GM12874 (cell line): ENCODE measurements around the gene BLMH.

Source experiments
- TF ChIP-seq, protein P1 (sequence below): IDR thresholded peaks from 2 replicates; pipeline ENCODE4 v1.5.1; 2011; ENCODE audit warnings: low read depth, mild to moderate bottlenecking, control low read depth, low read length, moderate library complexity; ENCODE audit not compliant: insufficient read depth

BLMH gene

DNA sequence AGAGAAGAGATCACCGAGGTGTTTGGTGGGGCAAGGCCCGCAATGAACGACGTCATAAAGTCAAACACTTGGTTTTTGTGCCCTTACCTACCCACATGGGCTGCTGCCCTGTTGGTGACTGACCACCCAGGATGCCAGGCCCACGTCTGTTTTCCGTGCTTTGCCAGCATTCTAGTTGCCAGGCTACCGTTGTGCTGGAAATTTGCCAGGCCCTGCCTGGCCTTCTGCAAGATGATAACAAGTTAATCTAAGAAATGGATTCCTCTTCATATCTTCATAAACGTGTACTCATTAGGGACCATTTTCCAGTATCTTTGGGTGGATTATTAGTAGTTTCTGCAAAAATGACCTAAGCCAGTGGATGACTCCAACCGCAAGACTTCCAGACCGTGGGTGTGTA lies 91.6 kb downstream of the BLMH start:
- TF ChIP-seq, protein P1, sequence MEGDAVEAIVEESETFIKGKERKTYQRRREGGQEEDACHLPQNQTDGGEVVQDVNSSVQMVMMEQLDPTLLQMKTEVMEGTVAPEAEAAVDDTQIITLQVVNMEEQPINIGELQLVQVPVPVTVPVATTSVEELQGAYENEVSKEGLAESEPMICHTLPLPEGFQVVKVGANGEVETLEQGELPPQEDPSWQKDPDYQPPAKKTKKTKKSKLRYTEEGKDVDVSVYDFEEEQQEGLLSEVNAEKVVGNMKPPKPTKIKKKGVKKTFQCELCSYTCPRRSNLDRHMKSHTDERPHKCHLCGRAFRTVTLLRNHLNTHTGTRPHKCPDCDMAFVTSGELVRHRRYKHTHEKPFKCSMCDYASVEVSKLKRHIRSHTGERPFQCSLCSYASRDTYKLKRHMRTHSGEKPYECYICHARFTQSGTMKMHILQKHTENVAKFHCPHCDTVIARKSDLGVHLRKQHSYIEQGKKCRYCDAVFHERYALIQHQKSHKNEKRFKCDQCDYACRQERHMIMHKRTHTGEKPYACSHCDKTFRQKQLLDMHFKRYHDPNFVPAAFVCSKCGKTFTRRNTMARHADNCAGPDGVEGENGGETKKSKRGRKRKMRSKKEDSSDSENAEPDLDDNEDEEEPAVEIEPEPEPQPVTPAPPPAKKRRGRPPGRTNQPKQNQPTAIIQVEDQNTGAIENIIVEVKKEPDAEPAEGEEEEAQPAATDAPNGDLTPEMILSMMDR: no peak

DNA sequence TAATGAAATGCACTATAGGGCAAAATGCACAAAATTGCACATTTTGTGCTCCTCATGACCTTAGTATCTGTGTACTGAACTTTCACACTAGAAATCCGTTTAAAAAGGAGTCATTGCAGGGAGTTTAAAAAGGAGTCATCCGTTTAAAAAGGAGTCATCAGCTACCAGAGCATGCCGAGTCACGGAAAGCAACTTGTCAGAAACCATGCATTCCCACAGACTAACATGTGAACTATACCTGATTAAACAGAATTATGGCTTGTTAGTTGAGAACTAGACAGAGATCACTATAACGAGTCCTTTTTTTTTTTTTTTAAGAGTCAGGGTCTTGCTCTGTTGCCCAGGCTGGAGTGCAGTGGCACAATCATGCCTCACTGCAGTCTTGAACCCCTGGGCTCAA lies 92.1 kb downstream of the BLMH start:
- TF ChIP-seq, protein P1: no peak
